ENCODE results near the gene GLIPR1L2.

Gene GLIPR1L2

DNA sequence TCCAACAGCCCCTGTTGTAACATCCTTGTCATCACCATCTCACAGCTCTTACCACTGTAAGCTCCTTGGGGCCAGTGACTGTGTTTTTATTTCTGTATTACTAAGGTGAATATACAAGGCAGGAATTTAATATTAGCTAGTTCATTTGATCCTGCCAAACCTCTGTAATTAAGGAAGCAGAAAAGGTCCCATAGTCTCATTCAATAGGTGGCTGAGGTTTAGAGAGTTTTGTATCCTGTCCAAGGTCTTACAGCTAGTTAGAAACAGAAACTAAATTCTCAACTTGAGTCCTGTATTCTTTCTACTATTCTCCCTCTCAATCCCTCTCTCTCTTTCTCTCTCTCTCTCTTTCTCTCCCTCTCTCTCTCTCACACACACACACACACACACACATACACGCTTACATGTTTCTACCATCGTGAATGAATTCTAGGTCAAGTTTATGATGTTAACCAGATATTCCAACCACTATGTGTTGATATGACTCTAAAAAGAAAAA is 89.1 kb downstream of the GLIPR1L2 start:
- no peak for DNase-seq

GRCh38 chr12:75480469-75480949 is 89.6 kb downstream of the GLIPR1L2 start, which contains the start of gene GLIPR1:
Gene GLIPR1 (plus strand): TSS chr12:75480755. CDS start chr12:75480881, 126 bp downstream.
- no peak for DNase-seq

DNA sequence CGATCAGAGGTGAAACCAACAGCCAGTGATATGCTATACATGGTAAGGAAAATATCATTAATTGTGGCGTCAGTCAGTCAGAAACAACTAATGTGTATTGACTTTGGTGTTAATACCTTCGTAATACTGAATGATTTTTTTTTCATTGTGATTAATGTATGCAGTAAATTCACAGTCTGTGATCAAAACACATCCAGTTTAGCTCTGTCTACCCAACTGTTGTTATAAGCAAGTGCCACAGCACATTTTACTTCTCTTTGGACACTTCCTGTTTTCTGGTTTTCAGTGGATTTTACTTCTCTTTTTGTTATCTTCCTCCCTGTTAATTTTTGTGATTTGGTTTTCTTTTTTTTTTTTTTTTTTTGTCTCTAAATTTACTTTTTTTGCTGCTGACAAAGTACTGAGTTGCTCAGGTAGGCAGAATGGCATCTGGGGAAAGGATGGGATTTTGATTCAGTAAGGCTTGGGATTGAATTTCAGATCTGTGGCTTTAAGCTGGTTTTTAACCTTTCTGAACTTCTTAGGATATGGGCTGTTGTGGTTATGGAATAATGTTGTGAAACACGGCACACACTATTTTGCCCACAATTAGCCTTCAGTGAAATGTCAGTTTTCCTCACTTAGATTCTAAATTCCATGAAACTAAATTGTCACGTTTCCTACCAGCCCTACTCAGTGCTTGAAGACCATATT is 90.3 kb downstream of the GLIPR1L2 start:
- no peak for DNase-seq

GRCh38 chr12:75481774-75482173 is 90.9 kb downstream of the GLIPR1L2 start:
- no peak for DNase-seq
